Right lobe of liver (tissue), 6 donors: ENCODE measurements around the gene AGFG2. TPM values are rescaled to one million over a fixed set of nuclear protein-coding genes. Genes with fewer than 3 reads are reported as not detected.

ENCODE experiments used
- ATAC-seq, 4 donors: fragments of 200-7000 bp; cut with Tn5 transposase; one replicate each; pipeline ENCODE4 v1.9.1; 2020; ENCODE audit warnings: mild to moderate bottlenecking in 4 of 4, moderate library complexity in 4 of 4
- DNase-seq, 3 donors: peaks; one replicate each; pipeline ENCODE4 v3.0.0-alpha.2; 2020
- H3K27ac ChIP-seq, 3 donors: fragments of 200-600 bp; one replicate each; pipeline ENCODE4 v1.8.0; 2022
- H3K27me3 ChIP-seq, 2 donors: fragments of 200-600 bp; one replicate each; pipeline ENCODE4 v1.8.0; 2022
- H3K36me3 ChIP-seq, 4 donors: fragments of 200-600 bp; sonication (generic) in 1 of 4; one replicate each; pipeline versions ENCODE4 v1.5.1 to v1.8.0; 2017 to 2022; ENCODE audit warnings: control low read depth in 1 of 4
- H3K4me1 ChIP-seq, 4 donors: fragments of 200-600 bp; sonication (generic) in 1 of 4; one replicate each; pipeline versions ENCODE4 v1.5.1 to v1.8.0; 2017 to 2022; ENCODE audit warnings: control low read depth in 1 of 4
- H3K4me3 ChIP-seq, 3 donors: fragments of 200-600 bp; one replicate each; pipeline ENCODE4 v1.8.0; 2022
- H3K9me3 ChIP-seq, 4 donors: fragments of 200-600 bp; sonication (generic) in 1 of 4; one replicate each; pipeline versions ENCODE4 v1.5.1 to v1.8.0; 2017 to 2022; ENCODE audit warnings: control low read depth in 1 of 4
- POLR2A ChIP-seq: fragments of 450-650 bp; IDR thresholded peaks from one replicate; pipeline ENCODE4 v1.6.1; 2017; ENCODE audit warnings: antibody characterized with exemption, mild to moderate bottlenecking
- WGBS: methylation state at CpG from one replicate; pipeline ENCODE4 v1.1.6; 2018; ENCODE audit warnings: low coverage, low lambda C conversion rate; ENCODE audit not compliant: insufficient coverage; ENCODE audit errors: missing lambda C conversion rate; 5-methylcytosine and 5-hydroxymethylcytosine counted together
- intact Hi-C, 2 donors: fragments of 100-400 bp; cut with DNase I; formaldehyde crosslinking; loops; one replicate each; pipeline versions ENCODE4 v1.11.2 to v1.14.1; 2022
- total RNA-seq, 6 experiments: library from RNA; depleted of rRNA in 2 of 6; stranded (reverse); fragments of >200 nt in 2 of 6; fragmentation: NEBNext Ultra II Directional in 3 of 6; extraction: Animal tissue kit (Norgen Biotek cat#: 25700) in 3 of 6; gene quantifications; one replicate each; pipeline versions ENCODE4 v1.1.0 to v1.2.4, GENCODE V29; 2016 to 2023
- TF ChIP-seq, protein P1 (sequence below), 4 donors: fragments of 200-600 bp in 3 of 4; fragments of 450-650 bp in 1 of 4; IDR thresholded peaks; one replicate each; pipeline versions ENCODE4 v1.5.1 to v1.8.0; 2016 to 2022; ENCODE audit warnings: antibody characterized with exemption in 4 of 4, mild to moderate bottlenecking in 2 of 4
- donor health status: DM: no; HTN: yes; CAD: no.
- donor health status: DM: no; HTN: no; CAD: no.
- donor health status: DM: no; HTN: no; CAD: no.
- donor health status: DM: no; HTN: yes; CAD: no.
- donor health status: DM: no; HTN: yes; CAD: no.

AGFG2 gene
- total RNA-seq, 6 experiments from 2014 or later = 52.9 to 86.3 (median 69.8) TPM

DNA sequence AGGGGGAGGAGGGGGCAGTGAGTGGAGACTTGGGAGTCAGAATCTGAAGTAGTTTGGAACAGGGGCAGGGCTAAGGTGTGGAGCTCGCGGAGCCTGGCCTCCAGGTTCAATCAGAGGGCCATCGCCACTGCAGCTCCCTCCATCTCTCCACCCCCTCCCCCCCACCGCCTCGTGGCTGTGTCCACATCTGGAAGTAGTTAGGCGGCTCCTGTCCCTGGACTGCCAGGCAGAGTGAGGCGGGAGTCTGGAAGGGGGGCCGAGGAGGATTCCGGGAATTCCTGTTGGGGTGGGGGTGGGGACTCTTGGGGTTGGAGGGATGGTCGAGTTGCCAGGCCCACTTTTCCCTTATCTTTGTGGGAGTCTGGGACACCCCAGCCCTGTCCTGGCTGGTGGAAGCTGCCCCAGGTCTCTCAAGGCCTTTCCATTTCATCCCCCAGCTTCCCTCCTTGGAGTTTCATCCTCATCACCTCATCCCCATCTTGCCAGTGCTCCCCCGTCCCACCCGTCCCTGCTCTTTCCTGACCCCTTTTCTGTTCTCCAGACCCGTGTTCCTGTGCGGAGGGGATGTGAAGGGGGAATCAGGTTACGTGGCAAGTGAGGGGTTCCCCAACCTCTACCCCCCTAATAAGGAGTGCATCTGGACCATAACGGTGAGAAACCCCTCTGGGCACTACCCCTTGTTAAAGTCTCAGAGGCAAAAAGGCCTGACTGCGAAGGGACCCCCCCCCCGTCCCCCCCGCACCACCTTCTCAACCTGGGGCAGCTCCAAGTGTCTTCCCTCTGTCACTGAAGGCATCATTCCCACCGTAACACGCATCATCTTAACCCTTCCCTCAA lies 64.1 kb downstream of the AGFG2 start:
- H3K4me3 ChIP-seq = peak overlapping the region in 2 of 3 donors; percentile 61 to 70
- no peak for DNase-seq
- intact Hi-C loops = no loop called here

DNA sequence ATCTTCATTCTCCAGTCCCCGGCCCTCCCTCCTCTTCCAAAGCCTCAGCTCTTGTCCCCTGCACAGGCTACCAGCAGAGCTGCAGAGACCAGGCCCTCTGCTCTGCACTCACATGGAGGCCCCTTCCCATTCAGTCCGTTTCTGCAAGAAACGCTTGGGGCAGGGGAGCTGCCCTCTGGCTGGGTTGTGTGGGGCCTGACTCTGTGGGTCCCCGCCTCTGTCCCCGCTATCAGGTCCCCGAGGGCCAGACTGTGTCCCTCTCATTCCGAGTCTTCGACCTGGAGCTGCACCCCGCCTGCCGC lies 64.7 kb downstream of the AGFG2 start:
- intact Hi-C loops = no loop called here
- H3K36me3 ChIP-seq = no peaks in the 10 kb centered on the region
- peak overlapping the region; percentile 10 to 47 (median 24) for H3K27ac ChIP-seq
- no peaks in the 10 kb centered on the region for H3K9me3 ChIP-seq
- peaks cover 0 to 23% (median 10%) of the 10 kb centered on the region in 4 donors for H3K4me1 ChIP-seq
- DNase-seq (no peak), ATAC-seq (no peak)
- H3K27me3 ChIP-seq = no peaks in the 10 kb centered on the region
- TF ChIP-seq POLR2A = no peak
- TF ChIP-seq, protein P1, sequence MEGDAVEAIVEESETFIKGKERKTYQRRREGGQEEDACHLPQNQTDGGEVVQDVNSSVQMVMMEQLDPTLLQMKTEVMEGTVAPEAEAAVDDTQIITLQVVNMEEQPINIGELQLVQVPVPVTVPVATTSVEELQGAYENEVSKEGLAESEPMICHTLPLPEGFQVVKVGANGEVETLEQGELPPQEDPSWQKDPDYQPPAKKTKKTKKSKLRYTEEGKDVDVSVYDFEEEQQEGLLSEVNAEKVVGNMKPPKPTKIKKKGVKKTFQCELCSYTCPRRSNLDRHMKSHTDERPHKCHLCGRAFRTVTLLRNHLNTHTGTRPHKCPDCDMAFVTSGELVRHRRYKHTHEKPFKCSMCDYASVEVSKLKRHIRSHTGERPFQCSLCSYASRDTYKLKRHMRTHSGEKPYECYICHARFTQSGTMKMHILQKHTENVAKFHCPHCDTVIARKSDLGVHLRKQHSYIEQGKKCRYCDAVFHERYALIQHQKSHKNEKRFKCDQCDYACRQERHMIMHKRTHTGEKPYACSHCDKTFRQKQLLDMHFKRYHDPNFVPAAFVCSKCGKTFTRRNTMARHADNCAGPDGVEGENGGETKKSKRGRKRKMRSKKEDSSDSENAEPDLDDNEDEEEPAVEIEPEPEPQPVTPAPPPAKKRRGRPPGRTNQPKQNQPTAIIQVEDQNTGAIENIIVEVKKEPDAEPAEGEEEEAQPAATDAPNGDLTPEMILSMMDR (IDR thresholded peaks at IDR 0.05) = no peak
- 40% methylated on average over 4 of the region's 10 CpGs for WGBS
- peak overlapping the region; percentile 61 to 70 (median 67) for H3K4me3 ChIP-seq

More for the DNA sequence above, 64.1 kb downstream of the AGFG2 start:
- Histone ChIP-seq H3K4me1 (peaks cover 0 to 23% (median 10%) of the 10 kb centered on the region in 4 donors), H3K27ac (peak overlapping the region in 1 of 3 donors; percentile 53), H3K27me3 (no peaks in the 10 kb centered on the region), H3K9me3 (no peaks in the 10 kb centered on the region), H3K36me3 (no peaks in the 10 kb centered on the region)
- ATAC-seq = no peak
- TF ChIP-seq, protein P1 (IDR thresholded peaks at IDR 0.05) = no peak
- TF ChIP-seq POLR2A = no peak
- 51% methylated on average over 11 of the region's 21 CpGs for WGBS

DNA sequence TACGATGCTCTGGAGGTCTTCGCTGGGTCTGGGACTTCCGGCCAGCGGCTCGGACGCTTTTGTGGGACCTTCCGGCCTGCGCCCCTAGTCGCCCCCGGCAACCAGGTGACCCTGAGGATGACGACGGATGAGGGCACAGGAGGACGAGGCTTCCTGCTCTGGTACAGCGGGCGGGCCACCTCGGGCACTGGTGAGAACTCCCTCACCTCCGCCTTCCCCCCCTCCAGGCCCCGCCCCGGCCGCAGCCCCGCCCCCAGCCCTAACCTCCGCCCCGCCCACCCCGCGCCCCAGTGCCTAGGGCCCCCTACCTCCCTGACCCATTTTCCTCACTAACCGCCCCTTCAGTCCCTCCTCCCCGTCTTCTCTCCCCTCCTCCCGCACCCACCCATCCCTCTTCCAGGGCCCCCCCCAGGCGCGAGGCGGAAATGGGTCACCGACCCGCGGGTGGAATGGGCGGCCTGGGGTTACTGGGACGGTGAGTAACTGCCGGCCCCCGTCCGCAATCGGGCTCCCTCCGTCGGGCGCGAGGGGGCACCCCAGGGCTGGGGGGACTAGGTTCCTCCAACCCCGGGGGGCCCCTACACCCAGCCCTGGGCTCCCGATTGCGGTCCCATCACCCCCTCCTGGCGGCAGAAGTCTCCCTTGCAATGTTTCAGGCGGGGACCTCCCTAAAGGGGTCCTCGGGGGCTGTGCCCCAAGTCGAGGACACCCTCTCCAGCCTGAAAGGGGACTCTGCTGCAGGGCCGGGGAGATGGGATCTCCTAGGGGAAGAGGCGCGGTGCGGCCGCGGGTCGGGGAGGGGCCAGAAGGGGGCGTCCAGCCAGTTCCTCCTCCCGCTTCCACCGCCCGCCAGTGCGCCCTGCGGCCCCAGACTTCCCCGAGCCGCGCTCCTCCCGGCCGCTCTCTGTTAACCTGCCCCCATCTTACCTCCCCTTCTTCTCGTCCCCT lies 65.3 kb downstream of the AGFG2 start:
- TF ChIP-seq, protein P1 (IDR thresholded peaks at IDR 0.05) = peak; percentile 34 to 47 (median 41)
- TF ChIP-seq POLR2A = peak; percentile 20
- intact Hi-C loops = no loop called here
- Histone ChIP-seq H3K27me3 (no peaks in the 10 kb centered on the region), H3K4me1 (peaks cover 0 to 23% (median 10%) of the 10 kb centered on the region in 4 donors), H3K36me3 (no peaks in the 10 kb centered on the region), H3K9me3 (no peaks in the 10 kb centered on the region), H3K4me3 (peak overlapping the region; percentile 61 to 70 (median 67)), H3K27ac (peak overlapping the region; percentile 47 to 60 (median 59))
- DNase-seq (peak; percentile 84 to 85 (median 84)), ATAC-seq (peak; percentile 69 to 72 (median 70))
- WGBS = 2% methylated on average over 28 of the region's 70 CpGs

DNA sequence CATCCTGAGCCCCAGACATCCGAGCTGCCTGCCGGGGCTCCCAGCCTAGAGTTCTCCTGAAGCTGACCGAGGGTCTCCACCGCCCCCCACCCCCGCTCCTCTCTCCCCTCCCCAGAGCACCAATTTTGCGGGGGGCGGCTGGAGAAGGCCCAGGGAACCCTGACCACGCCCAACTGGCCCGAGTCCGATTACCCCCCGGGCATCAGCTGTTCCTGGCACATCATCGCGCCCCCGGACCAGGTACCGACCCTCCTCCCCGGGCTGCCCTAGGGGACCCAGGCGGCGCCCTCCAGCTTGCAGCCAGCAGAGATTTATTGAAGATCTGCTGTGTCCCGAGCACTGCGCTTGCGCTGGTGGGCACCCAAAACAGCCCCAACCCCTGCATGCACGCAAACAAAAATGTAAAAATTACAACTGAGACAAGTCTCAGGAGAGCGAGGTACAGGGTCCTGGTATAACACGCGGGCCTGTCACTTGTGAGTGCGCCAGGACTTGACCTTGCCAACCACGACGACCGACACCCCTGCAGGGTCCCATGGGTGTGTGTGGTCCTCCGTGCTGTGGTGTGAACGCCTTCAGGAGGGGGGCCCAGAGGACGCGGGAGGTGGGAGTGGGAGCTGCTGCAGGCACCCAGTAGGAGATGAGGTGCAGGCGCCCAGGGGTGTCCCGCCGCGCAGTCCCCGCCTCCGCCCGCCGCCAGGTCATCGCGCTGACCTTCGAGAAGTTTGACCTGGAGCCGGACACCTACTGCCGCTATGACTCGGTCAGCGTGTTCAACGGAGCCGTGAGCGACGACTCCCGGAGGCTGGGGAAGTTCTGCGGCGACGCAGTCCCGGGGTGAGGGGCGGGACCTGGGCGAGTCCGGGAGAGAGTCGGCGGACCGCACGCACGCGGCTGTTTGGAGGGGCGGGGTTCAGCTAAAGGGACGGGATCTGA lies 66.2 kb downstream of the AGFG2 start:
- H3K27me3 ChIP-seq = no peaks in the 10 kb centered on the region
- peak overlapping the region in 2 of 3 donors; percentile 59 to 60 for H3K27ac ChIP-seq
- ATAC-seq (peak; percentile 33 to 51 (median 46)), DNase-seq (peak; percentile 77 to 84 (median 83))
- TF ChIP-seq, protein P1 (IDR thresholded peaks at IDR 0.05) = no peak
- no peak for TF ChIP-seq POLR2A
- peaks cover 0 to 23% (median 10%) of the 10 kb centered on the region in 4 donors for H3K4me1 ChIP-seq
- H3K9me3 ChIP-seq = no peaks in the 10 kb centered on the region
- no peaks in the 10 kb centered on the region for H3K36me3 ChIP-seq
- WGBS = 7% methylated on average over 17 of the region's 68 CpGs
- peak overlapping the region; percentile 61 to 70 (median 67) for H3K4me3 ChIP-seq
- intact Hi-C loops = no loop called here
